HUES48 (cell line): ENCODE results near the gene NANP.
"Not testable (repeated sequence)": the region's sequence is repeated elsewhere in the genome, so short reads cannot be mapped to it uniquely, and the experiment has no call there.

Experiments used
- H3K27ac ChIP-seq: one replicate; pipeline ENCODE4 v1.7.0; 2013; ENCODE audit warnings: low read depth, low read length, inconsistent platforms
- H3K27me3 ChIP-seq: 2 replicates; pipeline ENCODE4 v1.6.1; 2013; ENCODE audit warnings: mild to moderate bottlenecking, low read length; ENCODE audit not compliant: control insufficient read depth, insufficient read depth
- H3K36me3 ChIP-seq: 2 replicates; pipeline ENCODE4 v1.6.1; 2013; ENCODE audit warnings: low read length; ENCODE audit not compliant: control insufficient read depth, insufficient read depth
- H3K4me1 ChIP-seq: 2 replicates; pipeline ENCODE4 v1.6.1; 2013; ENCODE audit warnings: mild to moderate bottlenecking, low read length; ENCODE audit not compliant: control insufficient read depth, insufficient read depth
- H3K4me3 ChIP-seq: 2 replicates; pipeline ENCODE4 v1.5.1; 2013; ENCODE audit warnings: mild to moderate bottlenecking, low read depth, low read length
- H3K9ac ChIP-seq: 2 replicates; pipeline ENCODE4 v1.6.1; 2013; ENCODE audit warnings: mild to moderate bottlenecking, low read depth, low read length, moderate library complexity
- H3K9me3 ChIP-seq: 2 replicates; pipeline ENCODE4 v1.6.1; 2013; ENCODE audit warnings: low read length; ENCODE audit not compliant: control insufficient read depth, insufficient read depth

NANP gene

GRCh38 chr20:25586877-25587276 is 36.9 kb downstream of the NANP start:
- Histone ChIP-seq H3K27me3 (no peaks in the 10 kb centered on the region), H3K36me3 (no peaks in the 10 kb centered on the region), H3K4me3 (no peak overlapping the region), H3K4me1 (no peaks in the 10 kb centered on the region), H3K9ac (no peak overlapping the region), H3K27ac (no peak overlapping the region), H3K9me3 (no peaks in the 10 kb centered on the region)

GRCh38 chr20:25584905-25585704 is 38.7 kb downstream of the NANP start, which contains the start of gene NINL:
TSS of gene NINL (minus strand) at chr20:25585531. CDS start at chr20:25526587, 58,944 bp downstream.
- Histone ChIP-seq H3K36me3 (peaks cover 6% of the 10 kb centered on the region; the same call in 1 of the 2 replicates), H3K4me3 (peak within 1 kb of the TSS; percentile 63), H3K9me3 (no peaks in the 10 kb centered on the region), H3K27me3 (no peaks in the 10 kb centered on the region), H3K9ac (peak within 1 kb of the TSS; percentile 94), H3K27ac (peak within 1 kb of the TSS; percentile 95), H3K4me1 (no peaks in the 10 kb centered on the region)

GRCh38 chr20:25583607-25584006 is 40.2 kb downstream of the NANP start:
- not testable (repeated sequence) for H3K9ac ChIP-seq, H3K4me3 ChIP-seq, H3K27ac ChIP-seq, H3K27me3 ChIP-seq, H3K9me3 ChIP-seq
- Histone ChIP-seq H3K4me1 (peaks cover 12% of the 10 kb centered on the region), H3K36me3 (peaks cover 11% of the 10 kb centered on the region; the same call in 1 of the 2 replicates)

- Histone ChIP-seq H3K4me3 (no peak overlapping the region), H3K27me3 (no peaks in the 10 kb centered on the region), H3K27ac (no peak overlapping the region), H3K9me3 (no peaks in the 10 kb centered on the region), H3K36me3 (peaks cover 21% of the 10 kb centered on the region; the same call in 1 of the 2 replicates), H3K9ac (no peak overlapping the region), H3K4me1 (peaks cover 13% of the 10 kb centered on the region)
Observed at GRCh38 chr20:25580711-25581110, 43.1 kb downstream of the NANP start.

- no peak overlapping the region for H3K4me3 ChIP-seq
- H3K4me1 ChIP-seq: peaks cover 13% of the 10 kb centered on the region
- no peaks in the 10 kb centered on the region for H3K27me3 ChIP-seq
- H3K36me3 ChIP-seq: peaks cover 21% of the 10 kb centered on the region
- peak overlapping the region; percentile 15 for H3K27ac ChIP-seq
- H3K9ac ChIP-seq: no peak overlapping the region
- no peaks in the 10 kb centered on the region for H3K9me3 ChIP-seq
Observed at GRCh38 chr20:25579081-25579770, 44.6 kb downstream of the NANP start.

GRCh38 chr20:25576783-25577530 is 46.9 kb downstream of the NANP start:
- no peak overlapping the region for H3K9ac ChIP-seq
- H3K27ac ChIP-seq: no peak overlapping the region
- H3K36me3 ChIP-seq: peaks cover 21% of the 10 kb centered on the region
- no peak overlapping the region for H3K4me3 ChIP-seq
- no peaks in the 10 kb centered on the region for H3K9me3 ChIP-seq
- peaks cover 18% of the 10 kb centered on the region for H3K4me1 ChIP-seq
- H3K27me3 ChIP-seq: no peaks in the 10 kb centered on the region

GRCh38 chr20:25574411-25574810 is 49.4 kb downstream of the NANP start:
- Histone ChIP-seq H3K36me3 (peaks cover 19% of the 10 kb centered on the region), H3K4me1 (peaks cover 13% of the 10 kb centered on the region), H3K4me3 (no peak overlapping the region), H3K9ac (no peak overlapping the region), H3K27me3 (no peaks in the 10 kb centered on the region), H3K27ac (no peak overlapping the region), H3K9me3 (no peaks in the 10 kb centered on the region)

- H3K9ac ChIP-seq: no peak overlapping the region
- no peak overlapping the region for H3K4me3 ChIP-seq
- no peaks in the 10 kb centered on the region for H3K27me3 ChIP-seq
- peaks cover 21% of the 10 kb centered on the region for H3K36me3 ChIP-seq
- H3K9me3 ChIP-seq: no peaks in the 10 kb centered on the region
- H3K27ac ChIP-seq: no peak overlapping the region
- H3K4me1 ChIP-seq: peaks cover 5% of the 10 kb centered on the region; the same call in 1 of the 2 replicates
Observed at GRCh38 chr20:25573288-25574251, 50.2 kb downstream of the NANP start.

GRCh38 chr20:25571817-25572216 is 52.0 kb downstream of the NANP start:
- H3K27ac ChIP-seq: no peak overlapping the region
- peaks cover 9% of the 10 kb centered on the region; the same call in 1 of the 2 replicates for H3K4me1 ChIP-seq
- H3K27me3 ChIP-seq: no peaks in the 10 kb centered on the region
- no peak overlapping the region for H3K4me3 ChIP-seq
- peaks cover 15% of the 10 kb centered on the region for H3K36me3 ChIP-seq
- no peaks in the 10 kb centered on the region for H3K9me3 ChIP-seq
- no peak overlapping the region for H3K9ac ChIP-seq

- Histone ChIP-seq H3K4me1 (peaks cover 9% of the 10 kb centered on the region; the same call in 1 of the 2 replicates), H3K27ac (no peak overlapping the region), H3K9me3 (no peaks in the 10 kb centered on the region)
Observed at GRCh38 chr20:25571240-25571639, 52.6 kb downstream of the NANP start.

More at GRCh38 chr20:25571240-25571639, 52.6 kb downstream of the NANP start:
- Histone ChIP-seq H3K9ac (no peak overlapping the region), H3K4me3 (no peak overlapping the region), H3K36me3 (peaks cover 11% of the 10 kb centered on the region), H3K27me3 (no peaks in the 10 kb centered on the region)
